Epithelial cell of alveolus of lung (primary cell): Measurements from ENCODE around the gene MEX3D. TPM values are rescaled to one million over a fixed set of nuclear protein-coding genes. Genes with fewer than 3 reads are reported as not detected.

ENCODE experiments used
- total RNA-seq: library from RNA; depleted of rRNA; stranded (reverse); fragments of >200 nt; gene quantifications from 2 replicates; pipeline ENCODE4 v1.2.1, GENCODE V29; 2015

Gene MEX3D
- total RNA-seq = 46.8 and 47.5 TPM in 2 replicates

DNA sequence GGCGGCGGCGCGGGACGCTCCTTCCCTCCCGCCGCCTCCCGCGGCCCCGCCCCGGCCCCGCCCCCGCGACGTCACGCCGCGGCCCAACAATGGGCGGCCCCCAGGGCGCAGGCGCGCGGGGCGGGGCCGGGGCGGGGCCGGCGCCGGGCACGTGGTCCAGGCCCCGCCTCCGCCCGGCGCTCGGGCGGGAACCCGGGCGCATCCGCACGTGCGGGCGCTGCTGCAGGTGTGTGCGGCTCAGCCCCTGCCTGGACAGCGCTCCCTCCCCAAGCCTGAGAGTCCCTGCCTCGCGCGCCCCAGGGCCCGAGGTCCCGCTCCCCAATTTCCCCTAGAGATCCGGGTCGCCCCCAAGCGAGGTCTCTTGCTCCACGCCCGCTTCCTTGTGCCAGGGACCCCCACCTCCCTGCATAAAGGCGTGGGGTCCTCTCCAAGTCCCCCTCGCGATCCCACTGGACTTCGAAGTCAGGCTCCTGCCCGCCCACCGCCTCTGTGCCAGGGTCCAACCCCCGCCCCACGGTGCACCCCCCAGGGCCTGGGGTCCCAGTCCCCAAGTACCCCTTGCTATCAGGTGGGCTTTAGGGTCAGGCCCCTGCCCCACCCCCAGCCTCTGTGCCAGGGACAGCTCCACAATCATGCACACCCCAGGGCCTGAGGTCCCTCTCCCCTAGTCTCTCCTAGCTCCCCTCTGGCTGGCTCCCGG lies at the start of gene MEX3D:
Gene MEX3D, minus strand, starts transcription at position 6 of the 700 bp plus-strand sequence. CDS start 267 bp downstream, outside the sequence.

DNA sequence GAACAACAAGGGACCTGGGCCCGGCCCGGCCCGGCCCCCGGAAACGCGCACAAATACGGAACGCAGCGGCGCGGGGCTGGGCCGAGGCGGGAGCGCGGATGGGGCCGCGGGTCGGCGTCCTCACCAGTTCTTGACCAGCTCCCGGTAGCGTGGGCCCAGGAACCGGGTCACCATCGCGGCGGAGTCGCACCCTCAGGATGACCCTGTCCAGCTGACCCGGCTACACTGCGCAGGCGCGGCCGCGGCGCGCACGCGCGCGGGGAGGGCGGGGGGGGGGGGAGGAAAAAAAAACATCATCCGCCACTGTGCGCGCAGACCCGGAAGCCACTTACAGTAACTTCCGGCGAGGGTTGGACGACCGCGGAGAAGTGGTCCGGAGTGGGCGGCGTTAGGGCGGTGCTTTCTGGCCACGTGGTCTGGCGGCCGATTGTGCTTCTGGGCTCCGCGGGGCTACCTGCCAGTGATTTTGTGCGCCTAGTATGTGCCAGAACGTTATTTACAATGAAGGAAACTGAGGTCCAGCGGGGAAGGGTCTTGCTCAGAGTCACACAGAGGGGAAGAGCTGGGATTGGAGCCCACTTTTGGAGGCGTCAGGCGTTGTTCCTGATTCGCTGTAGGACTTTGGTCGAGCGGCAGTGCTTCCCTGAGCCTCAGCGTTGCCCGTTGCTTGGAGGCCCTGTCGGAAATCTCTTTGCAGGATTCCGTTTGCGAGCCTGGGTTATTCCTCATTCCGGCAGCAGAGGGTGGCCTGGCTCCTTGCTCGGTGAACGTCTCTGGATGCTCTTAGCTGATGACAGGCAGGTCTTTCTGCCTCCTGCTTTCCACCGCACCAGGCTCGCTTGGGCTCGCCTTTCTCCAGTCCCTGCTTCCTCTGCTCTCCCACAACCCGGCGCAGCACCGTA lies 37.4 kb upstream of the MEX3D start, which contains the start of gene UQCR11:
Gene UQCR11, minus strand, starts transcription at position 227 of the 902 bp plus-strand sequence. Its CDS starts 53 bp downstream, at position 174.

DNA sequence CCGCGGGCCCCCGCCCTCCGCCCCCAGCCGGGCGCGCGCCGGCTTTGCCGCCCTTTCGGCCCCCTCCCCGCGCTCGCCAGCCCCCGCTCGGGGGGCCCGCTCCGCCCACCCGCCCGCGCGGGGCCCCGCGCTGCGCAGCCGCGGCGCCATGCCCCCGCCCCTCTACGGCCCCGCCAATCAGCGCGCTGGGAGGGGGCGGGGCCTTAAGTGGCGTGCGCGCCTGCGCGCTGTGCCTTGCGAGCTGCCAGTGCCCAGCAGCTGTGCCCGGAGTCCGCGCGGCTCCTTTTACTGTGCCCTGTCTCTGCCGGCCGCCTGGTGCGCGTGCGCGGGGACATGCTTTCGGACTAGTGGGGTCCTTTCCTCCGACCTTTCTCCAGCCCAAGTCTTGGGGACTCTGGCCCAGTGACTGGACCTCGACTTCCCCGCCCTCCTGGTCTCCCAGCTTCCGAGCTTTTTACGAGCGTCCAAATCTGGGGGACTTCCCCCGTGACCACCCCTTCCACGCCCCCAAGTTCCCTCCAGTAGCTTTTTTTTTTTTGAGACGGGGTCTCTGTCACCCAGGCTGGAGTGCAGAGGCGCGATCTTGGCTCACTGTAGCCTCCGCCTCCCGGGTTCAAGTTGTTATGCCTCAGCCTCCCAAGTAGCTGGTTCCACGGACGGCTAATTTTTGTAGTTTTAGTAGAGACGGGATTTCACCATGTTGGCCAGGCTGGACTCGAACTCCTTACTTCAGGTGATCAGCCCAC lies 24.8 kb upstream of the MEX3D start, which contains the start of gene MBD3:
Gene MBD3, minus strand, starts transcription at position 111 of the 746 bp plus-strand sequence. CDS start 234 bp downstream, outside the sequence.

DNA sequence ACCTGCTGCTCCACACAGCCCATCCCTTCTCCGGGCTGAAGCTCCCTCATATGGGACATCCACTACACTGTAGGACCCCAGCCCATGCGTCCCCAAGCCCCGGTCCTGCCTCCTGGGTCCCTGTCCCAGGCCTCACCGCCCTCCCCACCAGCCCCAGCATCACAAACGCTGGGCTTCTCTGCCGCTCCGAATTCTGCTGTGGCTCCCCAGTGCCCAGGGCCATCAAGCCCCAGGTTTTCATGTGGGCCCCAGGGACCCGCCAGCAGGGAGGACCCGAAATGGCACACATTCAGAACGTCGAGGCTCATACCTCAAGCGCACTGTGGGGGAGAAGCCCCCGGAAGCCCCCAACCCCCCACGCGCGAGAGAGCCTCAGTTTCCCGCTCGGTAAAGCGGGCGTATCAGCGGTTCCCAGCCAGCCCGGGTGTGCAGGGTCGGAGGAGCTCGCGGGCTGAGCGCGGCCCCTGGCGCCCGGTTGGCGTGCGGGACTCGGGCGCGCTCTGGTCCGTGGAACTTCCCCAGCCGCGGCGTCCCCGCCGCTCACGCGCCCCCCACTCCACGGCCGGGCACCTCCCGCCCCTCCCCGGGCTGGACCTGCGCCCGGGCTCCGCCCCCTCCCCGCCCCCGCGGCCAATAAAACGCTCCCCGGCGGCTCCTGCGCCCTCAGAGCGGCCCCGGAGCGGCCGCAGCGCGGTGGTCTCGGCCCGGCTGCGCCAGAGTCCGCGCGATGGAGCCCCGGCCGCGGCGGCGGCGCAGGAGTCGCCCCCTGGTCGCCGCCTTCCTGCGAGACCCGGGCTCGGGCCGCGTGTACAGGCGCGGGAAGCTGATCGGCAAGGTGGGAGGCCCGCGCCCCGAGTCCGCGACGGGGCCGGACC lies 44.5 kb downstream of the MEX3D start, which contains the start of gene PLK5:
Gene PLK5, plus strand, starts transcription at position 666 of the 875 bp plus-strand sequence. CDS start 2,920 bp downstream, outside the sequence.

DNA sequence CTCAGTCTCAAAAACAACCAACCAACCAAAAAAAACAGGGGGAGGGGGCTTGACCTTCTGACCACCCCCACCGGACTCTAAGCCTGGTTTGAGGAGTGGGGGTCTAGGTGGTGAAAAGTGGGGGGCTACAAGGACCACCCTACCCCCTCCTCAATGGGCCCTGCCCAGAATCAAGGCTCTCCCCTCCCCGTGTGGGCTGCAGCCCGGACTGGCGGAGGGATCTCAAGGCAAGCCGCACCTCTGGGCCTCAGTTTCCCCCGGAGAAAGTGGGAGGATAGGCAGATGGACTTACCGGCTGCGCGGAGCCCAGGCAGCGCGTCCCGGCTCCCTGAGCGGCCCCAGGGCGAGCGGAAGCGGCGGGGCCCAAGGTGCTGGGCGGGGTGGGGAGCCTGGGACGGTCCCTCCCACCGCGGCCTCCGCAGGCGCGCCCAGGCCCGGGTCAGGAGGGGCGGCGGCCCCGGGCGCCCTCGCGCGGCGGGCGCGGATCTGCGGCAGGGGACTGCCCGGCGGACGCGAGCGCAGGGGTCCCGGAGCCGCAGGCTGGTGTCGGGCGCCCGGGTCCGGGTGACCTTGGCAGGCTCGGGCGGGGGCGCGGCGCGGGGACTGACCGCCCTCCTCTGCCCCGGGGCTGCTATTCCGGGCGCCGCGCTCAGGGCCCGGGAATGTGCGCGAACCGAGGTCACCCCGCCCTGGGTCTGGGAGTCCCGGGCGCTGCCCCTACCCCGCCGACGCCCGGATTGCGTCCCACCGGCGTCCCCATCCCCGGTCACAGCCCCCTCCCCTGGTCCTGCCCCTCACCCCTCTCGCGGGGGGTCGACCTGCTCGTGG lies 55.2 kb downstream of the MEX3D start, which contains the start of gene ADAMTSL5:
Gene ADAMTSL5, minus strand, starts transcription at position 349 of the 828 bp plus-strand sequence. CDS start 2,076 bp downstream, outside the sequence.

Other genes starting within 250 kb of the MEX3D start
- 129 and 170 TPM in 2 replicates for gene NDUFS7, start 184.4 kb downstream of the MEX3D start, total RNA-seq
- 62.0 and 67.4 TPM in 2 replicates for gene GAMT, start 166.8 kb downstream of the MEX3D start, total RNA-seq
- gene DAZAP1, start 160.7 kb downstream of the MEX3D start, total RNA-seq = 55.4 and 72.5 TPM in 2 replicates
- gene RPS15, start 129.9 kb downstream of the MEX3D start, total RNA-seq = 2,162 and 4,639 TPM in 2 replicates
- under 0.01 and 0.16 TPM in 2 replicates for gene APC2, start 118.2 kb downstream of the MEX3D start, total RNA-seq
- gene C19orf25, start 89.1 kb downstream of the MEX3D start, total RNA-seq = 36.5 and 39.2 TPM in 2 replicates
- gene PCSK4, start 78.0 kb downstream of the MEX3D start, total RNA-seq = 0.52 and 2.9 TPM in 2 replicates
- gene REEP6, start 77.1 kb downstream of the MEX3D start, total RNA-seq = 2.7 and 2.8 TPM in 2 replicates
- 5.0 and 15.2 TPM in 2 replicates for gene ADAMTSL5, start 55.3 kb downstream of the MEX3D start, total RNA-seq
- gene PLK5, start 44.2 kb downstream of the MEX3D start, total RNA-seq = not detected in 2 replicates
- 108 and 118 TPM in 2 replicates for gene MBD3, start 24.5 kb upstream of the MEX3D start, total RNA-seq
- gene UQCR11, start 37.1 kb upstream of the MEX3D start, total RNA-seq = 45.8 and 107 TPM in 2 replicates
- gene TCF3, start 84.3 kb upstream of the MEX3D start, total RNA-seq = 118 and 363 TPM in 2 replicates
- gene ONECUT3, start 185.2 kb upstream of the MEX3D start, total RNA-seq = not detected in 2 replicates
- gene ATP8B3, start 244.0 kb upstream of the MEX3D start, total RNA-seq = 0.52 and 6.9 TPM in 2 replicates